Activated B cell treated with CpG ODN at 0.5 μM for 24 hours (primary cell): ENCODE results near the gene FGD5. TPM values are rescaled to one million over a fixed set of nuclear protein-coding genes. Genes with fewer than 3 reads are reported as not detected.

Experiments
- ATAC-seq: fragments of 200-7000 bp; cut with Tn5 transposase; one replicate; pipeline ENCODE4 v1.10.0; 2021; ENCODE audit warnings: low read depth, mild to moderate bottlenecking, moderate library complexity
- CTCF ChIA-PET: fragments of 350-600 bp; sonication (Branson Sonifier 250); formaldehyde crosslinking; loops from one replicate; lab custom pipeline; 2021; ENCODE audit warnings: antibody characterized with exemption; lab: Charles Lee
- POLR2A ChIA-PET: fragments of 350-600 bp; sonication (Branson Sonifier 250); formaldehyde crosslinking; loops from one replicate; lab custom pipeline; 2021; ENCODE audit warnings: antibody characterized with exemption; lab: Charles Lee
- DNase-seq: peaks from one replicate; pipeline ENCODE4 v3.0.0; 2022
- H3K27ac Mint-ChIP-seq: one replicate; pipeline ENCODE4 v1.8.0; 2020; ENCODE audit warnings: mixed read lengths
- H3K27me3 Mint-ChIP-seq: one replicate; pipeline ENCODE4 v1.8.0; 2021; ENCODE audit warnings: mixed read lengths
- H3K36me3 Mint-ChIP-seq: one replicate; pipeline ENCODE4 v1.8.0; 2021; ENCODE audit warnings: low read depth, mixed read lengths
- H3K4me1 Mint-ChIP-seq: one replicate; pipeline ENCODE4 v1.8.0; 2021; ENCODE audit warnings: mixed read lengths
- H3K4me3 Mint-ChIP-seq: one replicate; pipeline ENCODE4 v1.8.0; 2020; ENCODE audit warnings: mild to moderate bottlenecking, mixed read lengths
- H3K9me3 Mint-ChIP-seq: one replicate; pipeline ENCODE4 v1.8.0; 2020; ENCODE audit warnings: mixed read lengths
- CTCF ChIP-seq: fragments of 200-600 bp; IDR thresholded peaks from one replicate; pipeline ENCODE4 v1.8.0; 2022; ENCODE audit warnings: antibody characterized with exemption, mild to moderate bottlenecking
- intact Hi-C: fragments of 100-400 bp; cut with micrococcal nuclease; formaldehyde crosslinking; loops from one replicate; pipeline ENCODE4 v1.15.1; 2024
- total RNA-seq: library from RNA; stranded (reverse); gene quantifications from 2 replicates; pipeline ENCODE4 v1.2.3, GENCODE V29; 2022

The FGD5 gene
- total RNA-seq, 1 donor from 2014 or later: not detected

GRCh38 chr3:14803981-14804834, 14.6 kb upstream of the FGD5 start:
- Mint-ChIP-seq H3K36me3 (no peaks in the 10 kb centered on the region), H3K4me1 (no peaks in the 10 kb centered on the region), H3K27me3 (peaks cover 40% of the 10 kb centered on the region), H3K4me3 (no peak overlapping the region), H3K9me3 (peaks cover 2% of the 10 kb centered on the region), H3K27ac (no peak overlapping the region)
- ChIA-PET POLR2A (no interaction called here), CTCF (no interaction called here)
- intact Hi-C loops: no loop called here
- ATAC-seq (no peak), DNase-seq (no peak)
- no peak for TF ChIP-seq CTCF

GRCh38 chr3:14804835-14805780, 13.7 kb upstream of the FGD5 start:
- no peaks in the 10 kb centered on the region for H3K9me3 Mint-ChIP-seq
- H3K4me3 Mint-ChIP-seq: no peak overlapping the region
- no peak for TF ChIP-seq CTCF
- no peaks in the 10 kb centered on the region for H3K4me1 Mint-ChIP-seq
- DNase-seq (no peak), ATAC-seq (no peak)
- POLR2A ChIA-PET: no interaction called here
- no peaks in the 10 kb centered on the region for H3K36me3 Mint-ChIP-seq
- intact Hi-C loops: no loop called here
- peaks cover 43% of the 10 kb centered on the region for H3K27me3 Mint-ChIP-seq
- no peak overlapping the region for H3K27ac Mint-ChIP-seq
- CTCF ChIA-PET: no interaction called here

GRCh38 chr3:14805961-14806537, 12.7 kb upstream of the FGD5 start:
- intact Hi-C loops: no loop called here
- ATAC-seq (no peak), DNase-seq (no peak)
- ChIA-PET CTCF (no interaction called here), POLR2A (no interaction called here)
- Mint-ChIP-seq H3K9me3 (no peaks in the 10 kb centered on the region), H3K27me3 (peaks cover 42% of the 10 kb centered on the region), H3K27ac (no peak overlapping the region), H3K4me3 (no peak overlapping the region), H3K36me3 (no peaks in the 10 kb centered on the region), H3K4me1 (peaks cover 2% of the 10 kb centered on the region)
- TF ChIP-seq CTCF: no peak

- intact Hi-C loops: no loop called here
- POLR2A ChIA-PET: no interaction called here
- no peak for TF ChIP-seq CTCF
- peak; percentile 28 for ATAC-seq
- no peak for DNase-seq
- Mint-ChIP-seq H3K36me3 (no peaks in the 10 kb centered on the region), H3K27me3 (peaks cover 46% of the 10 kb centered on the region), H3K9me3 (no peaks in the 10 kb centered on the region), H3K27ac (no peak overlapping the region), H3K4me3 (no peak overlapping the region), H3K4me1 (peaks cover 5% of the 10 kb centered on the region)
- CTCF ChIA-PET: no interaction called here
Measured at GRCh38 chr3:14806641-14807263, 12.0 kb upstream of the FGD5 start.
